HG03460 (cell line): Measurements from ENCODE around the gene DDOST.
A peak's percentile ranks its signal among the peaks of the same experiment; 100 is the strongest.

Source experiments
- ATAC-seq: cut with Tn5 transposase; IDR thresholded peaks from one replicate; pipeline ENCODE4 v1.9.1; 2021; ENCODE audit not compliant: unreplicated experiment

Gene DDOST

GRCh38 chr1:20663365-20663764 lies 2.2 kb upstream of the DDOST start:
- no peak for ATAC-seq

GRCh38 chr1:20662110-20662475 lies 924 bp upstream of the DDOST start:
- no peak for ATAC-seq

- peak; percentile 1 for ATAC-seq
These were observed 342 bp downstream of the DDOST start for GRCh38 chr1:20660847-20661206.

GRCh38 chr1:20660363-20660762 lies 806 bp downstream of the DDOST start:
- ATAC-seq: no peak

- ATAC-seq: no peak
These were observed 2.8 kb downstream of the DDOST start for GRCh38 chr1:20658166-20658915.

- ATAC-seq: no peak
These were observed 4.1 kb downstream of the DDOST start for GRCh38 chr1:20657024-20657423.

- no peak for ATAC-seq
These were observed 7.0 kb downstream of the DDOST start for GRCh38 chr1:20654104-20654690.

GRCh38 chr1:20652300-20652699 lies 8.9 kb downstream of the DDOST start:
- no peak for ATAC-seq

GRCh38 chr1:20648946-20649345 lies 12.2 kb downstream of the DDOST start:
- no peak for ATAC-seq

GRCh38 chr1:20648438-20648837 lies 12.7 kb downstream of the DDOST start:
- no peak for ATAC-seq

- no peak for ATAC-seq
These were observed 15.8 kb downstream of the DDOST start for GRCh38 chr1:20645414-20645813.

- no peak for ATAC-seq
These were observed 16.8 kb downstream of the DDOST start for GRCh38 chr1:20644416-20644815.

- no peak for ATAC-seq
These were observed 18.1 kb downstream of the DDOST start for GRCh38 chr1:20643080-20643479.

GRCh38 chr1:20641975-20642374 lies 19.2 kb downstream of the DDOST start:
- ATAC-seq: no peak

GRCh38 chr1:20640183-20640597 lies 21.0 kb downstream of the DDOST start:
- no peak for ATAC-seq

GRCh38 chr1:20636785-20637347 lies 24.3 kb downstream of the DDOST start:
- ATAC-seq: no peak

GRCh38 chr1:20634594-20635084 lies 26.5 kb downstream of the DDOST start:
- no peak for ATAC-seq

GRCh38 chr1:20634065-20634593 lies 27.0 kb downstream of the DDOST start:
- no peak for ATAC-seq

GRCh38 chr1:20633190-20634064 lies 27.7 kb downstream of the DDOST start, which contains the start of gene PINK1:
TSS of gene PINK1 (plus strand) at chr1:20633458. CDS start at chr1:20633549, 91 bp downstream.
- peak; percentile 60 for ATAC-seq

GRCh38 chr1:20632386-20632785 lies 28.8 kb downstream of the DDOST start:
- ATAC-seq: no peak

GRCh38 chr1:20630729-20631128 lies 30.4 kb downstream of the DDOST start:
- ATAC-seq: no peak
